ENCODE results near the gene EPS8. TPM values are rescaled to one million over a fixed set of nuclear protein-coding genes. Genes with fewer than 3 reads are reported as not detected.

Gene EPS8
- 193 and 212 TPM in 2 replicates for total RNA-seq

GRCh38 chr12:15789220-15790171, at the start of gene EPS8:
Gene EPS8 (minus strand): TSS chr12:15789388. CDS start chr12:15682951, 106,437 bp downstream.

Small RNA genes within 50 kb of the gene (small RNA-seq; reads per million reads assigned to genes)
- not detected for gene RNU6-251P

Other genes starting within 250 kb of the EPS8 start
- gene STRAP, start 93.0 kb upstream of the EPS8 start, total RNA-seq = 106 and 130 TPM in 2 replicates
- 59.1 and 61.7 TPM in 2 replicates for gene DERA, start 121.9 kb upstream of the EPS8 start, total RNA-seq

Data from articular chondrocyte of knee joint (primary cell).